Panc1 (cell line): Measurements from ENCODE around the gene DHRS12.

ENCODE experiments used
- CTCF ChIP-seq: fragments of 450-650 bp; IDR thresholded peaks from 2 replicates; pipeline ENCODE4 v1.5.1; 2017; ENCODE audit warnings: mild to moderate bottlenecking
- POLR2AphosphoS5 ChIP-seq: IDR thresholded peaks from 2 replicates; pipeline ENCODE4 v1.6.1; 2012; ENCODE audit warnings: mild to moderate bottlenecking, low read depth, low read length, moderate library complexity
- REST ChIP-seq, 2 experiments: IDR thresholded peaks; 2 replicates each; pipeline ENCODE4 v1.6.1; 2011 to 2012; ENCODE audit warnings: low read depth in 2 of 2, control low read depth in 1 of 2, low read length in 1 of 2, mild to moderate bottlenecking in 1 of 2, moderate library complexity in 1 of 2; ENCODE audit not compliant: insufficient read depth in 1 of 2
- TCF7L2 ChIP-seq: IDR thresholded peaks from 2 replicates; pipeline ENCODE4 v1.6.1; 2011; ENCODE audit warnings: mild to moderate bottlenecking, low read depth, low read length, inconsistent platforms

GRCh38 chr13:51728972-51729371 is 75.0 kb downstream of the DHRS12 start:
- TF ChIP-seq CTCF (no peak), TCF7L2 (no peak), POLR2AphosphoS5 (no peak), REST (IDR thresholded peaks at IDR 0.05; ENCODE audit: insufficient read depth in 1 of 2, low read depth in 2 of 2, low read length in 1 of 2) (no peak)
